ENCODE data around the gene JMJD6. TPM values are rescaled to one million over a fixed set of nuclear protein-coding genes. Genes with fewer than 3 reads are reported as not detected.

Gene JMJD6
- total and polyA plus RNA-seq, 2 of the 8 experiments (the other 6 are each of a cell fraction or from before 2014, with no cell fraction given), result 8.6 to 18.6 TPM

- TF ChIP-seq CHD7 (IDR thresholded peaks at IDR 0.05; ENCODE audit: insufficient replicate concordance, low read length), result no peak
- no peak for TF ChIP-seq POU5F1 (IDR thresholded peaks at IDR 0.05; ENCODE audit: low read depth, low read length)
- TF ChIP-seq POLR2A (IDR thresholded peaks at IDR 0.05; ENCODE audit: control extremely low read depth in 1 of 2, low read depth in 2 of 2, low read length in 2 of 2), result no peak
- TF ChIP-seq EGR1 (IDR thresholded peaks at IDR 0.05; ENCODE audit: borderline replicate concordance, low read depth, low read length), result no peak
- TF ChIP-seq SP4 (IDR thresholded peaks at IDR 0.05; ENCODE audit: low read length), result no peak
- no peak for TF ChIP-seq RBBP5 (IDR thresholded peaks at IDR 0.05; ENCODE audit: borderline replicate concordance, low read depth, low read length)
- TF ChIP-seq CBX8 (IDR thresholded peaks at IDR 0.05; ENCODE audit: borderline replicate concordance, low read depth, low read length), result no peak
- no peak for TF ChIP-seq SP1 (IDR thresholded peaks at IDR 0.05; ENCODE audit: low read depth, low read length)
- no peak for TF ChIP-seq EP300 (IDR thresholded peaks at IDR 0.05; ENCODE audit: borderline replicate concordance in 1 of 2, low read depth in 2 of 2, low read length in 2 of 2)
- TF ChIP-seq TCF12 (IDR thresholded peaks at IDR 0.05; ENCODE audit: low read depth, low read length), result no peak
- TF ChIP-seq TEAD4 (IDR thresholded peaks at IDR 0.05; ENCODE audit: low read depth, low read length), result no peak
- TF ChIP-seq SP2 (IDR thresholded peaks at IDR 0.05; ENCODE audit: low read length), result no peak
Measured at GRCh38 chr17:76690596-76691280, 35.7 kb downstream of the JMJD6 start (continued).

All from H1 (cell line).